ENCODE results near the gene MTA3. TPM values are rescaled to one million over a fixed set of nuclear protein-coding genes. Genes with fewer than 3 reads are reported as not detected.

The MTA3 gene
- total RNA-seq, 2 donors from 2014 or later, result 23.0 to 30.8 TPM

GRCh38 chr2:42801381-42801780, 232.9 kb downstream of the MTA3 start:
- TF ChIP-seq CTCF (IDR thresholded peaks at IDR 0.05), result no peak
- Histone ChIP-seq H3K4me3 (no peak overlapping the region), H3K9me3 (no peaks in the 10 kb centered on the region), H3K36me3 (no peaks in the 10 kb centered on the region), H3K4me1 (ENCODE audit: control insufficient read depth in 1 of 2, low read depth in 2 of 2) (peaks cover 7 to 23% of the 10 kb centered on the region in 2 donors), H3K27ac (peak overlapping the region; percentile 31 to 42), H3K27me3 (replicated peaks; ENCODE audit: insufficient read depth) (no peaks in the 10 kb centered on the region)
- DNase-seq (ENCODE audit: low spot score), result no peak
- peak; percentile 42 for ATAC-seq (ENCODE audit: insufficient number of reproducible peaks, low FRiP score, low read depth)

GRCh38 chr2:42802150-42802549, 233.7 kb downstream of the MTA3 start:
- Histone ChIP-seq H3K27me3 (replicated peaks; ENCODE audit: insufficient read depth) (no peaks in the 10 kb centered on the region), H3K4me3 (no peak overlapping the region), H3K27ac (no peak overlapping the region), H3K9me3 (no peaks in the 10 kb centered on the region), H3K4me1 (ENCODE audit: control insufficient read depth in 1 of 2, low read depth in 2 of 2) (peaks cover 7 to 17% of the 10 kb centered on the region in 2 donors), H3K36me3 (no peaks in the 10 kb centered on the region)
- DNase-seq (ENCODE audit: low spot score) (no peak), ATAC-seq (ENCODE audit: insufficient number of reproducible peaks, low FRiP score, low read depth) (no peak)
- TF ChIP-seq CTCF (IDR thresholded peaks at IDR 0.05), result no peak

- Histone ChIP-seq H3K27me3 (replicated peaks; ENCODE audit: insufficient read depth) (no peaks in the 10 kb centered on the region), H3K27ac (no peak overlapping the region), H3K9me3 (no peaks in the 10 kb centered on the region), H3K4me1 (ENCODE audit: control insufficient read depth in 1 of 2, low read depth in 2 of 2) (peaks cover 14 to 21% of the 10 kb centered on the region in 2 donors), H3K4me3 (no peak overlapping the region), H3K36me3 (no peaks in the 10 kb centered on the region)
- no peak for DNase-seq (ENCODE audit: low spot score)
- no peak for ATAC-seq (ENCODE audit: insufficient number of reproducible peaks, low FRiP score, low read depth)
- no peak for TF ChIP-seq CTCF (IDR thresholded peaks at IDR 0.05)
Measured at GRCh38 chr2:42804338-42804737, 235.9 kb downstream of the MTA3 start.

GRCh38 chr2:42804891-42805290, 236.5 kb downstream of the MTA3 start:
- DNase-seq (ENCODE audit: low spot score), result no peak
- Histone ChIP-seq H3K9me3 (no peaks in the 10 kb centered on the region), H3K27me3 (replicated peaks; ENCODE audit: insufficient read depth) (no peaks in the 10 kb centered on the region), H3K4me1 (ENCODE audit: control insufficient read depth in 1 of 2, low read depth in 2 of 2) (peaks cover 14 to 22% of the 10 kb centered on the region in 2 donors), H3K4me3 (no peak overlapping the region), H3K36me3 (no peaks in the 10 kb centered on the region), H3K27ac (no peak overlapping the region)
- ATAC-seq (ENCODE audit: insufficient number of reproducible peaks, low FRiP score, low read depth), result no peak
- no peak for TF ChIP-seq CTCF (IDR thresholded peaks at IDR 0.05)

Other genes with a start within 250 kb of the MTA3 start
- gene COX7A2L, start 207.4 kb upstream of the MTA3 start, total RNA-seq, result 100 to 1,000 TPM; 107 to 114 TPM
- under 1 TPM in 1 of 2 donors, not detected in 1; 0.78 TPM for gene KCNG3, start 74.7 kb upstream of the MTA3 start, total RNA-seq
- gene OXER1, start 195.5 kb downstream of the MTA3 start, total RNA-seq, result 1 to 10 TPM; 4.6 to 5.8 TPM
- 10 to 100 TPM; 25.3 to 33.7 TPM for gene HAAO, start 224.0 kb downstream of the MTA3 start, total RNA-seq